HepG2 (cell line): ENCODE measurements around the gene RFXANK. TPM values are rescaled to one million over a fixed set of nuclear protein-coding genes. Genes with fewer than 3 reads are reported as not detected.

Source experiments
- ATAC-seq: fragments of 200-7000 bp; cut with Tn5 transposase; 3 replicates; pipeline ENCODE4 v1.9.1; 2020; ENCODE audit warnings: mild to moderate bottlenecking, moderate library complexity
- BruUV-seq: library from RNA; stranded (reverse); fragments of 400-500 nt; replicated peaks from 2 replicates; lab custom pipeline; 2021; lab: Mats Ljungman, UMichigan
- CTCF ChIA-PET: fragments of 300-600 bp; formaldehyde crosslinking; extraction: SDS; loops from one replicate; lab custom pipeline; 2021; ENCODE audit warnings: low total read pairs, inconsistent platforms, low intra/inter-chr PET ratio; lab: Yijun Ruan, JAX
- POLR2A ChIA-PET: fragments of 350-600 bp; sonication (Branson Sonifier 250); formaldehyde crosslinking; loops from one replicate; lab custom pipeline; 2020; ENCODE audit warnings: antibody characterized with exemption, inconsistent platforms; lab: Yijun Ruan, JAX
- DNase-seq: peaks from one replicate; pipeline ENCODE4 v3.0.0-alpha.2; 2015; ENCODE audit warnings: low spot score
- FAIRE-seq: peaks from 3 replicates; lab custom pipeline; 2011; peaks lifted over from hg19 to GRCh38; lab: Jason Lieb, UNC
- H2AFZ ChIP-seq: one replicate; pipeline ENCODE4 v1.6.1; 2011; ENCODE audit warnings: low read length, inconsistent platforms
- H3K27ac ChIP-seq: fragments of 300-600 bp; 3 replicates; pipeline ENCODE4 v1.8.0; 2011; ENCODE audit warnings: mixed run types, mild to moderate bottlenecking, mixed read lengths, low read length, inconsistent platforms; ENCODE audit not compliant: insufficient read depth; ENCODE audit errors: extremely low read length
- H3K27me3 ChIP-seq, 2 experiments: fragments of 200-600 bp in 1 of 2; 2 replicates in 1 of 2; 3 replicates in 1 of 2; pipeline versions ENCODE4 v1.6.0 to v1.8.0; 2011; ENCODE audit warnings: low read length in 2 of 2, mild to moderate bottlenecking in 2 of 2, moderate library complexity in 2 of 2, inconsistent platforms in 1 of 2; ENCODE audit not compliant: insufficient read depth in 2 of 2, control insufficient read depth in 1 of 2
- H3K36me3 ChIP-seq, 2 experiments: fragments of 200-600 bp in 1 of 2; replicated peaks in 1 of 2; 2 replicates in 1 of 2; 3 replicates in 1 of 2; pipeline versions ENCODE4 v1.5.1 to v1.8.0; 2011; ENCODE audit warnings: low read length in 2 of 2, inconsistent platforms in 1 of 2; ENCODE audit not compliant: insufficient read depth in 2 of 2, control insufficient read depth in 1 of 2
- H3K4me1 ChIP-seq: 2 replicates; pipeline ENCODE4 v1.5.1; 2012; ENCODE audit warnings: low read length, inconsistent platforms; ENCODE audit not compliant: insufficient read depth
- H3K4me2 ChIP-seq: 2 replicates; pipeline ENCODE4 v1.6.0; 2011; ENCODE audit warnings: low read depth, low read length, inconsistent platforms
- H3K4me3 ChIP-seq, 3 experiments: fragments of 200-600 bp in 1 of 3; sonication (generic), shearing (Covaris generic) in 1 of 3; replicated peaks in 1 of 3; 2 replicates each; pipeline ENCODE4 v1.5.1; 2011 to 2016; ENCODE audit warnings: low read length in 3 of 3, inconsistent platforms in 2 of 3, low read depth in 2 of 3, mild to moderate bottlenecking in 2 of 3, control low read depth in 1 of 3, mixed read lengths in 1 of 3; ENCODE audit not compliant: insufficient read depth in 1 of 3
- H3K79me2 ChIP-seq: one replicate; pipeline ENCODE4 v1.6.1; 2011; ENCODE audit warnings: low read length, inconsistent platforms; ENCODE audit not compliant: insufficient read depth
- H3K9ac ChIP-seq: 2 replicates; pipeline ENCODE4 v1.6.0; 2011; ENCODE audit warnings: mild to moderate bottlenecking, low read depth, low read length, inconsistent platforms; ENCODE audit not compliant: insufficient read depth
- H3K9me3 ChIP-seq: 2 replicates; pipeline ENCODE4 v1.5.1; 2012; ENCODE audit warnings: mild to moderate bottlenecking, low read length
- H4K20me1 ChIP-seq: 2 replicates; pipeline ENCODE4 v1.6.0; 2011; ENCODE audit warnings: inconsistent platforms, mild to moderate bottlenecking, low read length, moderate library complexity; ENCODE audit not compliant: insufficient read depth
- BRCA1 ChIP-seq: sonication (generic); formaldehyde crosslinking; IDR thresholded peaks from 2 replicates; pipeline ENCODE4 v1.4.0; 2020; ENCODE audit warnings: missing genetic modification reagents
- CEBPB ChIP-seq: IDR thresholded peaks from 2 replicates; pipeline ENCODE4 v1.6.1; 2011; ENCODE audit warnings: low read depth, low read length, improper control_type of control experiment, borderline replicate concordance
- IKZF1 ChIP-seq: fragments of 450-650 bp; IDR thresholded peaks from 2 replicates; pipeline ENCODE4 v1.7.1; 2016
- KDM5A ChIP-seq: fragments of 200-600 bp; sonication (generic); IDR thresholded peaks from 2 replicates; pipeline ENCODE4 v1.7.0; 2018; ENCODE audit warnings: antibody characterized with exemption, mild to moderate bottlenecking, low read length, borderline replicate concordance
- ZNF230 ChIP-seq: sonication (generic); formaldehyde crosslinking; IDR thresholded peaks from 2 replicates; pipeline ENCODE4 v1.4.0; 2020; ENCODE audit warnings: mild to moderate bottlenecking, missing genetic modification reagents
- ZNF460 ChIP-seq: sonication (generic); formaldehyde crosslinking; IDR thresholded peaks from 2 replicates; pipeline ENCODE4 v1.5.1; 2020; ENCODE audit warnings: missing genetic modification reagents, mild to moderate bottlenecking, borderline replicate concordance
- ZNF629 ChIP-seq: sonication (generic); formaldehyde crosslinking; conservative IDR thresholded peaks from 2 replicates; pipeline ENCODE4 v1.5.0; 2020; ENCODE audit warnings: missing genetic modification reagents
- ZNF709 ChIP-seq: sonication (generic); formaldehyde crosslinking; IDR thresholded peaks from 2 replicates; pipeline ENCODE4 v1.5.0; 2020; ENCODE audit warnings: mild to moderate bottlenecking, missing genetic modification reagents
- ZSCAN21 ChIP-seq: sonication (generic); formaldehyde crosslinking; IDR thresholded peaks from 2 replicates; pipeline ENCODE4 v1.8.0; 2022; ENCODE audit warnings: mild to moderate bottlenecking, missing genetic modification reagents, moderate library complexity, borderline replicate concordance
- WGBS: methylation state at CpG from one replicate; pipeline ENCODE4 v1.1.6; 2017; ENCODE audit warnings: low lambda C conversion rate; 5-methylcytosine and 5-hydroxymethylcytosine counted together
- in situ Hi-C: cut with HindIII; loops from 2 replicates; pipeline ENCODE4 v1.10.0; 2017; ENCODE audit warnings: low pct_unique_long_range_greater_than_20kb; ENCODE audit not compliant: extremely low pct_ligation_motif_present
- intact Hi-C: fragments of 100-400 bp; cut with micrococcal nuclease; formaldehyde crosslinking; loops from one replicate; pipeline ENCODE4 v1.10.0; 2022; ENCODE audit not compliant: unreplicated experiment
- polyA plus RNA-seq, 8 experiments: library from polyadenylated mRNA; depleted of rRNA in 3 of 8; stranded (reverse) in 7 of 8; unstranded in 1 of 8; fragments of >200 nt; fragmentation: Illumina TruSeq in 4 of 8; extraction: Trizol in 4 of 8; gene quantifications; 2 replicates each; pipeline versions ENCODE4 v1.2.1 to v1.2.3, GENCODE V29; 2011 to 2016; ENCODE audit warnings: low read depth in 4 of 8, missing spikeins in 1 of 8, mixed read lengths in 1 of 8; ENCODE audit not compliant: insufficient read depth in 1 of 8
- total RNA-seq, 5 experiments: library from RNA; depleted of rRNA; stranded (reverse); fragments of >200 nt; fragmentation: Illumina TruSeq; extraction: Trizol; gene quantifications; 2 replicates each; pipeline ENCODE4 v1.2.3, GENCODE V29; 2016; ENCODE audit warnings: low read depth in 1 of 5
- TF ChIP-seq, protein P1 (sequence below): sonication (generic); formaldehyde crosslinking; IDR thresholded peaks from 2 replicates; pipeline ENCODE4 v1.5.1; 2020; ENCODE audit warnings: mild to moderate bottlenecking, missing genetic modification reagents, moderate library complexity
- TF ChIP-seq, protein P2 (sequence below): sonication (generic); formaldehyde crosslinking; IDR thresholded peaks from 2 replicates; pipeline ENCODE4; 2020; ENCODE audit warnings: missing genetic modification reagents, mild to moderate bottlenecking, borderline replicate concordance
- TF ChIP-seq, protein P3 (sequence below): sonication (generic); formaldehyde crosslinking; IDR thresholded peaks from 2 replicates; pipeline ENCODE4 v1.4.0; 2020; ENCODE audit warnings: mild to moderate bottlenecking, missing genetic modification reagents

Gene RFXANK
- total and polyA plus RNA-seq, 2 of the 13 experiments (the other 11 are each of a cell fraction or from before 2014, with no cell fraction given) = 49.9 to 80.7 TPM

DNA sequence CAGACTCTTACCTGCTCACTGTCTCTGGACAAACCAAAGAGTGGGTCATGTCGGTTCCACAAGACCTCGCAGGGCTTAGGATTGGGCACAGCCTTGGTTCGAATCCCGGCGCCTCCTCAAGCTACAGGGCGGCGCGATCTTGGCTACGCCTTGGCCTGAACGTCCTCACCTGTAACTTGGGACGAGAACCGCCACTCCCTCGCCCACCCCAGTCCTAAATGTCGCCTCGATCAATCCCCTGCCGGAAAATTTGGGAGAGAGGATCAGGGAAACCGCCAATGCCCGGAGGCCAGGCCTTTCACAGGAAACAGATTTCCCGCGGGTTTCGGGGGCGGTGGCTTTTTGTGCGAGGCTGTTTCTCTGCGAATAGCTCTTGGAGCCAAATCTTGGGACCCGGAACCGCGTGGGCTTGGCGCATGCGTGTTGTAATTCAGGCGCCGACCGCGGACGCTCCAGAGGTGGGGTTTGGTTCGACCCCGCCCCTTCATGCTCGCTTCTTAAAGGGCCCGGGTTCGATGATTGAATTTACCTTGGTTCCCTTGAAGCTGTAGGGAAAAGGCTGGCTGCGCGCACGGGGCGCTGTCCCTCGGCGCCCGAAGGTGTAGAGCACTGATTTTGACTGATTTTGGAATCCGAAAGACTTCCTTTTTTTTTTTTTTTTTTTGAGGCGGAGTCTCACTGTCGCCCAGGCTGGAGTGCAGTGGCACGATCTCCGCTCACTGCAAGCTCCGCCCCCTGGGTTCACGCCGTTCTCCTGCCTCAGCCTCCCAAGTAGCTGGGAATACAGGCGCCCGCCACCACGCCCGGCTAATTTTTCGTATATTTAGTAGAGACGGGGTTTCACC, 11.2 kb downstream of the RFXANK start, which contains the start of gene NR2C2AP:
NR2C2AP (minus strand) TSS at position 403 of the 845 bp plus-strand sequence; CDS start at position 49, 354 bp downstream.
- POLR2A ChIA-PET = interaction anchor here (1.0 to 3.7 kb wide), 10 partner anchors 9 to 140 kb away, joined by 3 to 43 read pairs (median 4); partner anchors contain the start of genes BORCS8, MEF2B, RFXANK and SLC25A42
- no peak for TF ChIP-seq BRCA1 (CRISPR knock-in tag)
- no peak for TF ChIP-seq CEBPB
- 0 out of 2 replicates have a peak, but pooled peaks have one; percentile 24 for TF ChIP-seq ZSCAN21 (CRISPR knock-in tag)
- TF ChIP-seq ZNF709 (CRISPR knock-in tag) = no peak
- TF ChIP-seq, protein P1, sequence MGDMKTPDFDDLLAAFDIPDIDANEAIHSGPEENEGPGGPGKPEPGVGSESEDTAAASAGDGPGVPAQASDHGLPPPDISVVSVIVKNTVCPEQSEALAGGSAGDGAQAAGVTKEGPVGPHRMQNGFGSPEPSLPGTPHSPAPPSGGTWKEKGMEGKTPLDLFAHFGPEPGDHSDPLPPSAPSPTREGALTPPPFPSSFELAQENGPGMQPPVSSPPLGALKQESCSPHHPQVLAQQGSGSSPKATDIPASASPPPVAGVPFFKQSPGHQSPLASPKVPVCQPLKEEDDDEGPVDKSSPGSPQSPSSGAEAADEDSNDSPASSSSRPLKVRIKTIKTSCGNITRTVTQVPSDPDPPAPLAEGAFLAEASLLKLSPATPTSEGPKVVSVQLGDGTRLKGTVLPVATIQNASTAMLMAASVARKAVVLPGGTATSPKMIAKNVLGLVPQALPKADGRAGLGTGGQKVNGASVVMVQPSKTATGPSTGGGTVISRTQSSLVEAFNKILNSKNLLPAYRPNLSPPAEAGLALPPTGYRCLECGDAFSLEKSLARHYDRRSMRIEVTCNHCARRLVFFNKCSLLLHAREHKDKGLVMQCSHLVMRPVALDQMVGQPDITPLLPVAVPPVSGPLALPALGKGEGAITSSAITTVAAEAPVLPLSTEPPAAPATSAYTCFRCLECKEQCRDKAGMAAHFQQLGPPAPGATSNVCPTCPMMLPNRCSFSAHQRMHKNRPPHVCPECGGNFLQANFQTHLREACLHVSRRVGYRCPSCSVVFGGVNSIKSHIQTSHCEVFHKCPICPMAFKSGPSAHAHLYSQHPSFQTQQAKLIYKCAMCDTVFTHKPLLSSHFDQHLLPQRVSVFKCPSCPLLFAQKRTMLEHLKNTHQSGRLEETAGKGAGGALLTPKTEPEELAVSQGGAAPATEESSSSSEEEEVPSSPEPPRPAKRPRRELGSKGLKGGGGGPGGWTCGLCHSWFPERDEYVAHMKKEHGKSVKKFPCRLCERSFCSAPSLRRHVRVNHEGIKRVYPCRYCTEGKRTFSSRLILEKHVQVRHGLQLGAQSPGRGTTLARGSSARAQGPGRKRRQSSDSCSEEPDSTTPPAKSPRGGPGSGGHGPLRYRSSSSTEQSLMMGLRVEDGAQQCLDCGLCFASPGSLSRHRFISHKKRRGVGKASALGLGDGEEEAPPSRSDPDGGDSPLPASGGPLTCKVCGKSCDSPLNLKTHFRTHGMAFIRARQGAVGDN (CRISPR knock-in tag) = peak; percentile 76
- 0 out of 2 replicates have a peak, but pooled peaks have one; percentile 8 for TF ChIP-seq ZNF629 (CRISPR knock-in tag)
- TF ChIP-seq ZNF230 (CRISPR knock-in tag) = peak; percentile 56; the same call in 1 of the 2 replicates
- peak; percentile 97 for TF ChIP-seq ZNF460 (CRISPR knock-in tag)
- peak; percentile 64 for TF ChIP-seq KDM5A
- TF ChIP-seq, protein P2, sequence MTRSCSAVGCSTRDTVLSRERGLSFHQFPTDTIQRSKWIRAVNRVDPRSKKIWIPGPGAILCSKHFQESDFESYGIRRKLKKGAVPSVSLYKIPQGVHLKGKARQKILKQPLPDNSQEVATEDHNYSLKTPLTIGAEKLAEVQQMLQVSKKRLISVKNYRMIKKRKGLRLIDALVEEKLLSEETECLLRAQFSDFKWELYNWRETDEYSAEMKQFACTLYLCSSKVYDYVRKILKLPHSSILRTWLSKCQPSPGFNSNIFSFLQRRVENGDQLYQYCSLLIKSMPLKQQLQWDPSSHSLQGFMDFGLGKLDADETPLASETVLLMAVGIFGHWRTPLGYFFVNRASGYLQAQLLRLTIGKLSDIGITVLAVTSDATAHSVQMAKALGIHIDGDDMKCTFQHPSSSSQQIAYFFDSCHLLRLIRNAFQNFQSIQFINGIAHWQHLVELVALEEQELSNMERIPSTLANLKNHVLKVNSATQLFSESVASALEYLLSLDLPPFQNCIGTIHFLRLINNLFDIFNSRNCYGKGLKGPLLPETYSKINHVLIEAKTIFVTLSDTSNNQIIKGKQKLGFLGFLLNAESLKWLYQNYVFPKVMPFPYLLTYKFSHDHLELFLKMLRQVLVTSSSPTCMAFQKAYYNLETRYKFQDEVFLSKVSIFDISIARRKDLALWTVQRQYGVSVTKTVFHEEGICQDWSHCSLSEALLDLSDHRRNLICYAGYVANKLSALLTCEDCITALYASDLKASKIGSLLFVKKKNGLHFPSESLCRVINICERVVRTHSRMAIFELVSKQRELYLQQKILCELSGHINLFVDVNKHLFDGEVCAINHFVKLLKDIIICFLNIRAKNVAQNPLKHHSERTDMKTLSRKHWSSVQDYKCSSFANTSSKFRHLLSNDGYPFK = no peak
- TF ChIP-seq IKZF1 = no peak
- TF ChIP-seq, protein P3, sequence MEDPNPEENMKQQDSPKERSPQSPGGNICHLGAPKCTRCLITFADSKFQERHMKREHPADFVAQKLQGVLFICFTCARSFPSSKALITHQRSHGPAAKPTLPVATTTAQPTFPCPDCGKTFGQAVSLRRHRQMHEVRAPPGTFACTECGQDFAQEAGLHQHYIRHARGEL (CRISPR knock-in tag) = 0 out of 2 replicates have a peak, but pooled peaks have one; percentile 26

More for the DNA sequence above, 11.2 kb downstream of the RFXANK start, which contains the start of gene NR2C2AP:
- in situ Hi-C loops (no loop called here), intact Hi-C loops (no loop called here)
- peak; percentile 75 for FAIRE-seq
- CTCF ChIA-PET = interaction anchor here (1.2 kb wide), 1 partner anchor 21 kb away, joined by 4 read pairs; no protein-coding TSS in a partner anchor
- Histone ChIP-seq H3K27ac (peak within 1 kb of the TSS; percentile 65), H4K20me1 (no peaks in the 10 kb centered on the region), H3K9me3 (no peaks in the 10 kb centered on the region), H3K4me1 (peaks cover 13% of the 10 kb centered on the region), H3K4me2 (peak within 1 kb of the TSS; percentile 89), H3K27me3 (peaks cover 3 to 11% of the 10 kb centered on the region in 2 experiments; a peak in 2 of 5 replicates), H2AFZ (peak within 1 kb of the TSS; percentile 95), H3K79me2 (peaks cover 19% of the 10 kb centered on the region), H3K4me3 (peak within 1 kb of the TSS; percentile 76 to 93 (median 90)), H3K36me3 (peaks cover 0 to 14% of the 10 kb centered on the region in 2 experiments; a peak in 2 of 5 replicates), H3K9ac (peak within 1 kb of the TSS; percentile 83)
- ATAC-seq = peak; percentile 83
- WGBS = 19% methylated on average over 24 of the region's 60 CpGs
- peak; percentile 83 for DNase-seq
- BruUV-seq = no TSS peak
